ENCODE results near the gene ARHGAP11A. TPM values are rescaled to one million over a fixed set of nuclear protein-coding genes. Genes with fewer than 3 reads are reported as not detected.

ARHGAP11A gene
- total and polyA plus RNA-seq, 9 of the 15 experiments (the other 6 are each of a cell fraction or from before 2014, with no cell fraction given), result 17.5 to 92.5 (median 61.1) TPM

GRCh38 chr15:32641517-32642059 is 26.3 kb downstream of the ARHGAP11A start, which contains the start of gene SCG5 (continued):
- no peak for TF ChIP-seq ZBTB11 (CRISPR knock-in tag; IDR thresholded peaks at IDR 0.05)
- TF ChIP-seq ARID2 (IDR thresholded peaks at IDR 0.05), result no peak
- TF ChIP-seq ZNF444 (CRISPR knock-in tag; IDR thresholded peaks at IDR 0.05), result no peak
- no peak for TF ChIP-seq MCM5 (IDR thresholded peaks at IDR 0.05; ENCODE audit: low read depth)
- no peak for TF ChIP-seq MIER1 (IDR thresholded peaks at IDR 0.05; ENCODE audit: low read depth)
- peak in 1 of 2 experiments; percentile 29; a peak in 1 of 4 replicates for TF ChIP-seq HDAC1 (IDR thresholded peaks at IDR 0.05)
- no peak for TF ChIP-seq DEAF1 (CRISPR knock-in tag; IDR thresholded peaks at IDR 0.05)
- TF ChIP-seq NFYB (IDR thresholded peaks at IDR 0.05; ENCODE audit: extremely low read depth, insufficient read length), result no peak
- no peak for TF ChIP-seq ZKSCAN3 (CRISPR knock-in tag; IDR thresholded peaks at IDR 0.05)
- TF ChIP-seq XRCC5 (IDR thresholded peaks at IDR 0.05; ENCODE audit: low read depth, low read length), result no peak
- TF ChIP-seq TAL1 (IDR thresholded peaks at IDR 0.05), result peak; percentile 7; the same call in 1 of the 2 replicates
- no peak for TF ChIP-seq PRPF4 (IDR thresholded peaks at IDR 0.05; ENCODE audit: insufficient read depth, low read depth, low read length, poor library complexity, severe bottlenecking)
- peak; percentile 48; the same call in 1 of the 2 replicates for TF ChIP-seq KHSRP (IDR thresholded peaks at IDR 0.05)
- no peak for TF ChIP-seq ZFP30 (CRISPR knock-in tag; IDR thresholded peaks at IDR 0.05; ENCODE audit: borderline replicate concordance)
- TF ChIP-seq POLR2H (tag; IDR thresholded peaks at IDR 0.05; ENCODE audit: low read depth), result no peak
- no peak for TF ChIP-seq ETV1 (tag; conservative IDR thresholded peaks at IDR 0.05; ENCODE audit: low read depth)
- TF ChIP-seq ZNF592 (IDR thresholded peaks at IDR 0.05), result no peak
- TF ChIP-seq ARNT (IDR thresholded peaks at IDR 0.05), result no peak
- TF ChIP-seq RFX7 (CRISPR knock-in tag; IDR thresholded peaks at IDR 0.05), result no peak
- no peak for TF ChIP-seq BMI1 (IDR thresholded peaks at IDR 0.05; ENCODE audit: low read length)
- no peak for TF ChIP-seq RBM17 (IDR thresholded peaks at IDR 0.05; ENCODE audit: borderline replicate concordance, low read depth, low read length)
